Activated CD8-positive, alpha-beta memory T cell treated with anti-CD3 and anti-CD28 coated beads for 4 hours (primary cell): ENCODE measurements around the gene TMEM14A.
A peak's percentile ranks its signal among the peaks of the same experiment; 100 is the strongest.
"Not testable (repeated sequence)": the region's sequence is repeated elsewhere in the genome, so short reads cannot be mapped to it uniquely, and the experiment has no call there.

Experiments
- DNase-seq, 2 donors: peaks; one replicate each; pipeline ENCODE4 v3.0.0-alpha.2; 2020; ENCODE audit warnings: low read depth in 2 of 2

TMEM14A gene

GRCh38 chr6:52697903-52698302 is 27.0 kb downstream of the TMEM14A start:
- DNase-seq = no peak

GRCh38 chr6:52704060-52704459 is 33.1 kb downstream of the TMEM14A start:
- no peak for DNase-seq

GRCh38 chr6:52704781-52705502 is 34.0 kb downstream of the TMEM14A start:
- not testable (repeated sequence) for DNase-seq

GRCh38 chr6:52706001-52706400 is 35.1 kb downstream of the TMEM14A start:
- DNase-seq = no peak

GRCh38 chr6:52707963-52708680 is 37.2 kb downstream of the TMEM14A start:
- DNase-seq = no peak

- no peak for DNase-seq
These were observed 41.2 kb downstream of the TMEM14A start for GRCh38 chr6:52712136-52712535.

GRCh38 chr6:52714761-52715160 is 43.8 kb downstream of the TMEM14A start:
- not testable (repeated sequence) for DNase-seq

GRCh38 chr6:52718550-52718949 is 47.6 kb downstream of the TMEM14A start:
- DNase-seq = no peak

GRCh38 chr6:52720321-52720720 is 49.4 kb downstream of the TMEM14A start:
- DNase-seq = no peak

GRCh38 chr6:52724042-52724405 is 53.1 kb downstream of the TMEM14A start:
- DNase-seq = no peak

- peak in 1 of 2 donors; percentile 2 for DNase-seq
These were observed 53.7 kb downstream of the TMEM14A start for GRCh38 chr6:52724406-52725121.

GRCh38 chr6:52725143-52725534 is 54.2 kb downstream of the TMEM14A start:
- no peak for DNase-seq

GRCh38 chr6:52725535-52726192 is 54.8 kb downstream of the TMEM14A start:
- DNase-seq = no peak

GRCh38 chr6:52726193-52726542 is 55.3 kb downstream of the TMEM14A start:
- DNase-seq = no peak

- no peak for DNase-seq
These were observed 56.0 kb downstream of the TMEM14A start for GRCh38 chr6:52726741-52727535.

- DNase-seq = no peak
These were observed 57.0 kb downstream of the TMEM14A start for GRCh38 chr6:52727908-52728307.

GRCh38 chr6:52728394-52728793 is 57.5 kb downstream of the TMEM14A start:
- DNase-seq = no peak

GRCh38 chr6:52729576-52729975 is 58.7 kb downstream of the TMEM14A start:
- DNase-seq = no peak

GRCh38 chr6:52731719-52732118 is 60.8 kb downstream of the TMEM14A start:
- no peak for DNase-seq

GRCh38 chr6:52733172-52733571 is 62.3 kb downstream of the TMEM14A start:
- DNase-seq = no peak

GRCh38 chr6:52734072-52734471 is 63.2 kb downstream of the TMEM14A start:
- no peak for DNase-seq
